CD4-positive, alpha-beta T cell treated with Interleukin-10 for 1 hour (primary cell): ENCODE measurements around the gene MRTFA.

Source experiments
- DNase-seq: peaks from one replicate; pipeline ENCODE4 v3.0.0-alpha.2; 2020

MRTFA gene

GRCh38 chr22:40484906-40485669, 151.4 kb downstream of the MRTFA start:
- DNase-seq = no peak

GRCh38 chr22:40482886-40483285, 153.6 kb downstream of the MRTFA start:
- DNase-seq = no peak

GRCh38 chr22:40482391-40482790, 154.1 kb downstream of the MRTFA start:
- no peak for DNase-seq

GRCh38 chr22:40480996-40481395, 155.5 kb downstream of the MRTFA start:
- no peak for DNase-seq

- no peak for DNase-seq
Observed at GRCh38 chr22:40479887-40480538, 156.5 kb downstream of the MRTFA start.

- DNase-seq = no peak
Observed at GRCh38 chr22:40479126-40479800, 157.3 kb downstream of the MRTFA start.

GRCh38 chr22:40478338-40479125, 158.0 kb downstream of the MRTFA start:
- DNase-seq = no peak

- no peak for DNase-seq
Observed at GRCh38 chr22:40477683-40478337, 158.7 kb downstream of the MRTFA start.

GRCh38 chr22:40476341-40476740, 160.2 kb downstream of the MRTFA start:
- no peak for DNase-seq

- no peak for DNase-seq
Observed at GRCh38 chr22:40473703-40474102, 162.8 kb downstream of the MRTFA start.

- DNase-seq = no peak
Observed at GRCh38 chr22:40472579-40472978, 163.9 kb downstream of the MRTFA start.

- DNase-seq = no peak
Observed at GRCh38 chr22:40472051-40472450, 164.5 kb downstream of the MRTFA start.

GRCh38 chr22:40469181-40469580, 167.3 kb downstream of the MRTFA start:
- DNase-seq = no peak

- DNase-seq = no peak
Observed at GRCh38 chr22:40468616-40469015, 167.9 kb downstream of the MRTFA start.

- DNase-seq = no peak
Observed at GRCh38 chr22:40466976-40467375, 169.5 kb downstream of the MRTFA start.

- peak; percentile 51 for DNase-seq
Observed at GRCh38 chr22:40463683-40464082, 172.8 kb downstream of the MRTFA start.

GRCh38 chr22:40463017-40463631, 173.4 kb downstream of the MRTFA start:
- peak; percentile 54 for DNase-seq

- peak; percentile 23 for DNase-seq
Observed at GRCh38 chr22:40462195-40462984, 174.1 kb downstream of the MRTFA start.

GRCh38 chr22:40453671-40454070, 182.8 kb downstream of the MRTFA start:
- DNase-seq = no peak

- DNase-seq = no peak
Observed at GRCh38 chr22:40452730-40453487, 183.6 kb downstream of the MRTFA start.
